AG10803 (cell line): Measurements from ENCODE around the gene ATP6V0E2.

ENCODE experiments used
- DNase-seq: peaks from one replicate; pipeline ENCODE4 v3.0.0; 2010; ENCODE audit warnings: low read depth
- H3K4me3 ChIP-seq: 2 replicates; pipeline ENCODE4 v1.5.1; 2011; ENCODE audit warnings: mild to moderate bottlenecking, low read length, control low read depth
- TF ChIP-seq, protein P1 (sequence below): conservative IDR thresholded peaks from 2 replicates; pipeline ENCODE4 v1.5.1; 2011; ENCODE audit warnings: mild to moderate bottlenecking, low read length, control low read depth, inconsistent platforms

The ATP6V0E2 gene

GRCh38 chr7:149844445-149844844 is 29.3 kb upstream of the ATP6V0E2 start:
- TF ChIP-seq, protein P1, sequence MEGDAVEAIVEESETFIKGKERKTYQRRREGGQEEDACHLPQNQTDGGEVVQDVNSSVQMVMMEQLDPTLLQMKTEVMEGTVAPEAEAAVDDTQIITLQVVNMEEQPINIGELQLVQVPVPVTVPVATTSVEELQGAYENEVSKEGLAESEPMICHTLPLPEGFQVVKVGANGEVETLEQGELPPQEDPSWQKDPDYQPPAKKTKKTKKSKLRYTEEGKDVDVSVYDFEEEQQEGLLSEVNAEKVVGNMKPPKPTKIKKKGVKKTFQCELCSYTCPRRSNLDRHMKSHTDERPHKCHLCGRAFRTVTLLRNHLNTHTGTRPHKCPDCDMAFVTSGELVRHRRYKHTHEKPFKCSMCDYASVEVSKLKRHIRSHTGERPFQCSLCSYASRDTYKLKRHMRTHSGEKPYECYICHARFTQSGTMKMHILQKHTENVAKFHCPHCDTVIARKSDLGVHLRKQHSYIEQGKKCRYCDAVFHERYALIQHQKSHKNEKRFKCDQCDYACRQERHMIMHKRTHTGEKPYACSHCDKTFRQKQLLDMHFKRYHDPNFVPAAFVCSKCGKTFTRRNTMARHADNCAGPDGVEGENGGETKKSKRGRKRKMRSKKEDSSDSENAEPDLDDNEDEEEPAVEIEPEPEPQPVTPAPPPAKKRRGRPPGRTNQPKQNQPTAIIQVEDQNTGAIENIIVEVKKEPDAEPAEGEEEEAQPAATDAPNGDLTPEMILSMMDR: no peak
- no peak overlapping the region for H3K4me3 ChIP-seq
- DNase-seq: no peak

- DNase-seq: no peak
- H3K4me3 ChIP-seq: no peak overlapping the region
- TF ChIP-seq, protein P1: no peak
Measured at GRCh38 chr7:149845257-149845980, 28.4 kb upstream of the ATP6V0E2 start.

DNA sequence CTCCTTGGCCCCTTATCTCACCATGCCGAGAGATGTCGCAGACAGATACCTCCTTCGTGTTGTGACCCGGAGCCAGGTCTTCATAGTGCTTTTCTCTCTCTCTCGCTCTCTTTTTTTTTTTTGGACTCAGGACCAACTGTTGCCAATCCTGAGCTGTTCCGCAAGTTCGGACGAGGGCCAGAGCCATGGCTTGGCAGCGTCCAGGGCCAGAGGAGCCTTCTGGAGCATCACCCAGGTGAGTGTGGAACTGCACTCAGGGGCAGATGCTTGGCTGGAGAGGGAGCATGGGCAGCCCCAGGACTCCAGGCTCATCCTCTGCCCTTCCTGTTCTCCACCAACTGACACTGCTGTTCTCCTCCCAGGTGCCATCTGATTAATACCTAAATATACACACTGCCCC is 27.7 kb upstream of the ATP6V0E2 start:
- H3K4me3 ChIP-seq: no peak overlapping the region
- TF ChIP-seq, protein P1: no peak
- no peak for DNase-seq

DNA sequence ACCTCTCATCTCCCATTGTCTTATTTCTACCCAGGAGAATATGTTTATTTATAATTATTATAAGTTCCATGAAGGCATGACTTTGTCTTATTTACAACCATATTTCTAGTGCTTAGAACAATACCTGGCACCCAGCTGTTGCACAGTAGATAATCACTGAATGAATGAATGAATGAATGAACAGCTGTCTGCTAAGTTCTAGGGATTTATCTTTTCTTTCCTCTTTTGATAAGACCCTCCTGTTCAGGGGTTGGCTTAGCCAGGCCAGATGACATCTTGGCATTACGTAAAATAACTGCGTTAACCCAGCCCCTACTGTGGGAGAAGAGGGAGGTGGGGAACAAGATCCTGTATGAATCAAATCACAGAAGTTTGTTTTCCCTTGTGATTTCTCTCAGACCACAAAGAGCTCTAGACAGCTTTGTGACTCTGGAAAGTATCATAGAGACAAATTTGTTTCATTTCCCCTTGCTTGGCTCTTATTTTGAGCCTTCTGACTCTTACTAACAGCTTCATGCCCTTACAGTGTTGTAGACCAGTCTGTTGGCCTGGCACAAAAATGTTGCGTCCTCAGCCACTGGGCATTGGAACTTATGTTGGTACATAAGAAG is 27.2 kb upstream of the ATP6V0E2 start:
- no peak for DNase-seq

DNA sequence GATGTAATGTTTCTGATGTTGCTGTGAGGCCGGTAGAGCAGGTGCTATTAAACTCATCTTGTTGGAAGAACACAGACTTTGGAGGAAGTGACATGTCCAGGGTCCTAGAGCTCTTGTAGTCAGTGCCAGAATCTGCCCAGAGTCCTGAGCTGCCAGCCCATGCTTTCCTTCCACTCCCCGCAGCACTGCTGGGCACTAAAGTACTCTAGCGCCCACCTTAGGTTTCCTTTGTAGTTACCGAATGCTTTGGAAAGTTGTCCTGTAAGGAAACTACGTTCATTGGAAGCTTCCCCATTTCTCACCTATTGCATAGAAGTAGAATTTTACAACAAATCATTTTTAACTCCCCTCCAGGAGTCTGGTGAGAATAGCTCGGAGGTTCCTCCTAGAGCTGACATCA is 24.6 kb upstream of the ATP6V0E2 start:
- no peak for DNase-seq
- TF ChIP-seq, protein P1: no peak
- H3K4me3 ChIP-seq: no peak overlapping the region

More for the DNA sequence above, 27.2 kb upstream of the ATP6V0E2 start:
- TF ChIP-seq, protein P1: no peak
- no peak overlapping the region for H3K4me3 ChIP-seq

DNA sequence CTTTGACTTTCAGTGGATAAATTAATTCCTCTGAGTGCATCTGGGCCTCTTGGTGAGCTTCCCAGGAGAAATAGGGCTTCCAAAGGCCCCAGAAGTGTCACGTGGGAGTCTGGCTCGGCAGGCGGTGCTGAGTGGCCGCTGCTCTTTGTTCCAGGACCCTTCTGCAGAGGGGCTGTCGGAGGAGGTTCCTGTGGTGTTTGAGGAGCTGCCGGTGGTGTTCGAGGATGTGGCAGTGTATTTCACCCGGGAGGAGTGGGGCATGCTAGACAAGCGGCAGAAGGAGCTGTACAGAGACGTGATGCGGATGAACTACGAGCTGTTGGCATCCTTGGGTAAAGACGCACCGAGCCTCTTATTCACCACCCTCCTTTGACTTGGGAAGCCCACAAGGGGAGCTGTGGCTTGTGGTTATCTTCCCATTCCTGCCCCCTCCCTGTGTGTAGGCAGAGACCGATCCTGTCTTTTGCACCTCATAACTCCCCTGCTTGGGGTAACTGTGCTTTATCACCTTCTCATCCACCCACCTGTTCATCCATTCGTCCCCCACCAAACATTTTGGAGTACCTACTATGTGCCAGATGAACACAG is 23.7 kb upstream of the ATP6V0E2 start:
- TF ChIP-seq, protein P1: no peak
- no peak for DNase-seq
- H3K4me3 ChIP-seq: no peak overlapping the region

GRCh38 chr7:149850716-149851115 is 23.1 kb upstream of the ATP6V0E2 start:
- DNase-seq: no peak
- no peak overlapping the region for H3K4me3 ChIP-seq
- TF ChIP-seq, protein P1: no peak
